SH-SY5Y (cell line): Measurements from ENCODE around the gene LOXL4.

Source experiments
- GATA2 ChIP-seq: IDR thresholded peaks from 2 replicates; pipeline ENCODE4 v1.6.1; 2011; ENCODE audit warnings: mild to moderate bottlenecking, low read depth, low read length
- GATA3 ChIP-seq: IDR thresholded peaks from 2 replicates; pipeline ENCODE4 v1.6.1; 2011; ENCODE audit warnings: low read depth, mild to moderate bottlenecking, low read length, moderate library complexity

LOXL4 gene

DNA sequence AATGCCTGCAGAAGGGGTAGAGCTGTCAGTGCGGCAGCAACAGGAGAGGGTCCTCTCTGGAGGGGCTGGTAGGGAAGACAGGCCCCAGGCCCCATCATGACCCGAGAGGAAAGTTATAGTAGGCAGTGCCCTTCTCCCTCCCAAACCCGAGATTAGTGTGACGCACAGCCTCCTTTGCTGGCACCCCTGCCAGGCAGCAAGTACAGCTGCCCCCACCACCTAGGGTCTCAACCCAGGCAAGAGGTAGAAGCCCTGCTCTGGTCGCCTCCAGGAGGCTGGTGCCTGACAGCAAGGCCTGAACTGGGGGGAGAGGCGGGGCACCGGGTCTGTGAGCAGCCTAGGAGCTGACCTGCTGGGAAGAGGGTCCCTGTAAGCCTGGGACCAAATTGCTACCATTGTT is 15.5 kb downstream of the LOXL4 start:
- no peak for TF ChIP-seq GATA3
- TF ChIP-seq GATA2, result no peak

DNA sequence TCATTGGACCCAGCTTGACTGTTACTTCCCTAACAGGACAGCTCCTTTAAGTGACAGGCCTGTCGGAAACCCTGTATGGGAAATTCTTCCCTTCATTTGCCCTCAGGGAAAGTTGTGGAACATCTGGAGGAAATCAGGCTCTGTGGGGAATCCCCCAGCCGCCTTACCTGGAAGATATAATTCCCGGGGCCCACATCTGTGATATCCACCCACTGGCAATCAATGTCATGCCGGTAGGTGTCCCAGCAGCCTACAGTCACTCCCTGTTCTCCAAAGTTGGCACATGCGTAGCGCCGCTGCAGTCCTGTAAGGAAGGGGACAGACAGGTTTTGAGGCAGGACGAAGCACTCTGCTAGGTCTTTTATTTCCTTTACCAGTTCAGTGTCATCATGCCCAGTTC is 16.6 kb downstream of the LOXL4 start:
- no peak for TF ChIP-seq GATA2
- no peak for TF ChIP-seq GATA3

GRCh38 chr10:98249134-98249533 is 18.9 kb downstream of the LOXL4 start:
- no peak for TF ChIP-seq GATA3
- TF ChIP-seq GATA2, result no peak

DNA sequence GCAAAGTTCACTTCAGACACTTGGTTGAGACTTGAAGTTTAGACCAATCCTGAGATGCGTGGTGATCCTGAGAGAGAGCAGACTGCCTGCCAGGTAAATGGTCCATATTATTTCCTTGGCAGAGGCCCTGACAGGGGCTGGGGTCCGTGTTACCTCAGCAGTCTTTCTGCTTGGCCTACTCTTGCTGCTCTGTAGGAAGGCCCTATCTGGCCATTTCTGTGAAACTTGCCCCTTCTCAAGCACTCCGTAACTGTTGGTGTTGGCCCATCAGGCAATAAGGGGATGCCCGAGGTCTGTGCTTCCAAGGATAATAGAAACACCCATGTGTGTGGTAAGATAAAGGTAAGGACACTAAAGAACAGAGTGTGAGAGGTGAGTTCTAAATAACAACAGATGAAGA is 20.0 kb downstream of the LOXL4 start:
- TF ChIP-seq GATA2 (no peak), GATA3 (no peak)

GRCh38 chr10:98246911-98247805 is 20.8 kb downstream of the LOXL4 start:
- TF ChIP-seq GATA2 (no peak), GATA3 (no peak)

GRCh38 chr10:98244586-98244985 is 23.4 kb downstream of the LOXL4 start:
- no peak for TF ChIP-seq GATA3
- TF ChIP-seq GATA2, result no peak

GRCh38 chr10:98244141-98244540 is 23.9 kb downstream of the LOXL4 start:
- no peak for TF ChIP-seq GATA3
- no peak for TF ChIP-seq GATA2

GRCh38 chr10:98242823-98243222 is 25.2 kb downstream of the LOXL4 start:
- TF ChIP-seq GATA2, result no peak
- no peak for TF ChIP-seq GATA3

GRCh38 chr10:98240524-98240923 is 27.5 kb downstream of the LOXL4 start:
- no peak for TF ChIP-seq GATA2
- TF ChIP-seq GATA3, result no peak

GRCh38 chr10:98238391-98238790 is 29.6 kb downstream of the LOXL4 start:
- TF ChIP-seq GATA3, result no peak
- TF ChIP-seq GATA2, result no peak

DNA sequence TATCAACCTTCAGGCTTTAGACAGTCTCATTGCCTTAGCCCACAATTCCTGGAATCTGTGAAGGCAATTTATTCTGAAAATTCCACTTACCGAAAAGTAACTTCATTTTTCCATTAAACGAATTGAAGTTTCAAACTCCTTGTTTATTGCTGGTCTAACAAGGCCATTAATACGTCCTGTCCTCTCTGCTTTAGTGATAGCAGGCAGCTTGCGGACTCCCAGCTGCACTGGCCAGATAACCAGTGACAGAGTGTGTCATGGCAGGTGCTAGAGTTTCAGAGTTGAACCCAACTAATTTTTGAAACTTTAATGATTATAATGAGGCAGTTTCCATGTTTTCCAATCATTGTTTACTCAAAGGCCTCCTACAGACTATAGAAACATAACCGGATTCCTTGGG is 31.1 kb downstream of the LOXL4 start:
- no peak for TF ChIP-seq GATA2
- TF ChIP-seq GATA3, result no peak

- TF ChIP-seq GATA2, result no peak
Measured at GRCh38 chr10:98235846-98236245, 32.1 kb downstream of the LOXL4 start.

DNA sequence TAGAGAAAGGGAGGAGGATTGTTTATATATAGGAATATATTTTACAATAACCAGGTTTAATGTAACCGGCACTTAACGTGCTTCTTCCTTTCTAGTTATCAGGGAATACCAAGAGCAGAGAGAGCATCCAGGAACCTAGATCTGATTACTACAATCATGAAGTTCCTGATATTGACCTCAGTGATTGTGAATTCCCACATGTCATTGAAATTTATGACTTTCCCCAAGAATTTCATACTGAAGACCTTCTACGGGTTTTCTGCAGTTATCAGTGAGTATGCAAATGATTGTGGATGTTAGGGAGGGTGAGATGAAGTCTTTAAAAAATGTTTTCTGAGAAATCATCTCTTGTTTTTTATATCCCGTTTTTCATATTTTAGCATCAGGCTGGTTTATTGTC is 36.6 kb downstream of the LOXL4 start:
- no peak for TF ChIP-seq GATA3
- no peak for TF ChIP-seq GATA2

DNA sequence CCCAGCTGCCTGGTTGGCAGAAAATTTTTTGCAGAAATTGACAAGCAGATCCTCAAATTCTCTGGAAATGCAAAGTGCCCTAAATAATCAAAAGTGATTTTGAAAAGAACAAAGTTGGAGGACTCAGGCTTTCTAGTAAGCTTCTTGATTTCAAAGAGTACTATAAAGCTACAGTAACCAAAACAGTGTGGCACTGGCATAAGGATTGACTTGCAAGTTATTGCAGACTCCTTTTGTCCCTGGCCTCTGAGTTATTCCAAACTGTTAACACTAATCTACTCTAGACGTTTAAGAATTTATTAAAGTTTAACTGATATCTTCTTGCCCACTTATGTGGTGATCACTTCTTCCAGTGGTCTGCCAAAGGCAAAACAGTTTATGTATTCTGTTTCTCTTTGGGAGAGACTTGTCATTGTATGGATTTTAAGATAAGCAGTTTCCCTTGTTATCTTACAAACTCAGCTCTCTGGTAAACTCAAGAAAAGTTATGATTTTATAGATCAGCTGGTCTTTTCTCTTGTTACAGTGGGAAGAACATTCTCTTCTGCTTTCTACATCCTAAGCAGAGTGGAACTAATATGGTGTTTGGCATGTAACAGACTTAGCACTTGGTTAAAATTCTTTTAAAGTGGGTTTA is 41.4 kb downstream of the LOXL4 start:
- TF ChIP-seq GATA3 (no peak), GATA2 (no peak)

GRCh38 chr10:98224996-98225395 is 43.0 kb downstream of the LOXL4 start:
- TF ChIP-seq GATA3 (no peak), GATA2 (no peak)

DNA sequence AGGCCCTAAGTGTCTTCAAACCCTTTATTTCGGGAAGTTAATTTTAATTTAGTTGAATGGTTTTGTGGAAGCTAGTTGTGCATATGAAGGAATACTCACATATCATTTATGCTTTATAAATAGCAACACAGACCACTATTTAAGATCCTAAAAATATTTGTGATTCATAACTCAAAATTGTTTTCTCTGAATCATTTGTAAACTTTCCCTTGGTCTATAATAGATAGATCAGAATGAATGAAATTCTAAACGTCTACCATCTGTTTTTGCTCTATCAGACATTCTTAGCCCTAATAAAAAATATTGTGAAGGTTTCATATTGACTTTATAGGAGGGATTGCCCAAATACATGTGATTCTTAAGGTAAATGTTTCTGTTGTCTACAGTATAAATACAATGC is 43.5 kb downstream of the LOXL4 start:
- TF ChIP-seq GATA3 (no peak), GATA2 (no peak)
